Measurements from ENCODE around the gene DDHD1. TPM values are rescaled to one million over a fixed set of nuclear protein-coding genes. Genes with fewer than 3 reads are reported as not detected.

DDHD1 gene
- total RNA-seq, 1 donor from 2014 or later = 5.3 TPM

DNA sequence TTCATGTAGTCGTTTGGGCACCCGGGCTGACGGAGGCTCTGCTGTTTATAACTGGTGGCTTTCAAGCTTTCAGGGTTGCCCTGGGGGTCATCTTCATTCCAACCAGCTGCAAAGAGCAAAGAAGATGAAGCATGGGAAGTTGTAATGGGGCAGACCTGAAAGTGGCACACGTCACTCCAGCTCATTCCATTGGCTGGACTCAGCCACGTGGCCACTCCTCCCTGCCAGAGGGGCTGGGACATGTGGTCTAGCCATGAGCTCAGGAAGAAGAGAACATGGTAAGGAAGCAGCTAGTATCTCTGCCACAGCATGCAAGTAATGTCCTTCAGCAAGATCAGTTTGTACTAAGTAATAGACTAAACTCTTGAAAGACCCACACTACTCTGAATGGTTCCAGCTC is 150.5 kb downstream of the DDHD1 start:
- TF ChIP-seq, protein P1, sequence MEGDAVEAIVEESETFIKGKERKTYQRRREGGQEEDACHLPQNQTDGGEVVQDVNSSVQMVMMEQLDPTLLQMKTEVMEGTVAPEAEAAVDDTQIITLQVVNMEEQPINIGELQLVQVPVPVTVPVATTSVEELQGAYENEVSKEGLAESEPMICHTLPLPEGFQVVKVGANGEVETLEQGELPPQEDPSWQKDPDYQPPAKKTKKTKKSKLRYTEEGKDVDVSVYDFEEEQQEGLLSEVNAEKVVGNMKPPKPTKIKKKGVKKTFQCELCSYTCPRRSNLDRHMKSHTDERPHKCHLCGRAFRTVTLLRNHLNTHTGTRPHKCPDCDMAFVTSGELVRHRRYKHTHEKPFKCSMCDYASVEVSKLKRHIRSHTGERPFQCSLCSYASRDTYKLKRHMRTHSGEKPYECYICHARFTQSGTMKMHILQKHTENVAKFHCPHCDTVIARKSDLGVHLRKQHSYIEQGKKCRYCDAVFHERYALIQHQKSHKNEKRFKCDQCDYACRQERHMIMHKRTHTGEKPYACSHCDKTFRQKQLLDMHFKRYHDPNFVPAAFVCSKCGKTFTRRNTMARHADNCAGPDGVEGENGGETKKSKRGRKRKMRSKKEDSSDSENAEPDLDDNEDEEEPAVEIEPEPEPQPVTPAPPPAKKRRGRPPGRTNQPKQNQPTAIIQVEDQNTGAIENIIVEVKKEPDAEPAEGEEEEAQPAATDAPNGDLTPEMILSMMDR (IDR thresholded peaks at IDR 0.05; ENCODE audit: insufficient read depth, low read length, severe bottlenecking) = no peak
- H3K36me3 ChIP-seq (ENCODE audit: control insufficient read depth, insufficient read depth, low read length) = no peaks in the 10 kb centered on the region
- no peak overlapping the region for H3K4me3 ChIP-seq (ENCODE audit: low read depth, low read length)
- no peaks in the 10 kb centered on the region for H3K27me3 ChIP-seq (ENCODE audit: control insufficient read depth, insufficient read depth, low read length)
- FAIRE-seq = peak; percentile 92
- DNase-seq (ENCODE audit: low read depth) = no peak

GRCh38 chr14:53001787-53002378 is 151.2 kb downstream of the DDHD1 start:
- no peak overlapping the region for H3K4me3 ChIP-seq (ENCODE audit: low read depth, low read length)
- FAIRE-seq (no peak), DNase-seq (ENCODE audit: low read depth) (no peak)
- H3K27me3 ChIP-seq (ENCODE audit: control insufficient read depth, insufficient read depth, low read length) = no peaks in the 10 kb centered on the region
- no peaks in the 10 kb centered on the region for H3K36me3 ChIP-seq (ENCODE audit: control insufficient read depth, insufficient read depth, low read length)
- TF ChIP-seq, protein P1 (IDR thresholded peaks at IDR 0.05; ENCODE audit: insufficient read depth, low read length, severe bottlenecking) = no peak

GRCh38 chr14:52998376-52999015 is 154.6 kb downstream of the DDHD1 start:
- TF ChIP-seq, protein P1 (IDR thresholded peaks at IDR 0.05; ENCODE audit: insufficient read depth, low read length, severe bottlenecking) = no peak
- no peaks in the 10 kb centered on the region for H3K27me3 ChIP-seq (ENCODE audit: control insufficient read depth, insufficient read depth, low read length)
- no peaks in the 10 kb centered on the region for H3K36me3 ChIP-seq (ENCODE audit: control insufficient read depth, insufficient read depth, low read length)
- DNase-seq (ENCODE audit: low read depth) = no peak
- H3K4me3 ChIP-seq (ENCODE audit: low read depth, low read length) = no peak overlapping the region
- no peak for FAIRE-seq

GRCh38 chr14:52996493-52996892 is 156.6 kb downstream of the DDHD1 start:
- H3K27me3 ChIP-seq (ENCODE audit: control insufficient read depth, insufficient read depth, low read length) = no peaks in the 10 kb centered on the region
- DNase-seq (ENCODE audit: low read depth) (no peak), FAIRE-seq (no peak)
- TF ChIP-seq, protein P1 (IDR thresholded peaks at IDR 0.05; ENCODE audit: insufficient read depth, low read length, severe bottlenecking) = no peak
- no peak overlapping the region for H3K4me3 ChIP-seq (ENCODE audit: low read depth, low read length)
- H3K36me3 ChIP-seq (ENCODE audit: control insufficient read depth, insufficient read depth, low read length) = no peaks in the 10 kb centered on the region

DNA sequence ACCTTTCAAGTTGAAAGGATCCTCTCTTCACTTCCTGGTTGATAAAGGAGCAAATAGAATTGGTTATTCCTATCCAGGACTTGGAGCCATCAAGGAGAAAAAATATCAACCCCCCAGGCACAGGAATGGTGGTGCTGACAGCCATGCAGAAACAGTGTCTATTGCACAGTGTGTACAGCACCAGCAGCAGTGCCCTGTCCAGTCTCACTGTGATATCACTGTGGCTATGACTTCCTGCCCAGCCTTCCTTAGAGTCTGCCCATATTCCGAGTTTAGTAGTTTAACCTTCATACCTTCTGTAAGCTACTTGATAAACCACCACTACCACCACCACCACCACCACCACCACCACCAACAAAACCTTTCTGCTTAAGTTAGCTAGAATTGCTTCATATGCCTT is 157.1 kb downstream of the DDHD1 start:
- no peak for DNase-seq (ENCODE audit: low read depth)
- H3K36me3 ChIP-seq (ENCODE audit: control insufficient read depth, insufficient read depth, low read length) = no peaks in the 10 kb centered on the region
- no peak for FAIRE-seq
- TF ChIP-seq, protein P1 (IDR thresholded peaks at IDR 0.05; ENCODE audit: insufficient read depth, low read length, severe bottlenecking) = no peak
- no peaks in the 10 kb centered on the region for H3K27me3 ChIP-seq (ENCODE audit: control insufficient read depth, insufficient read depth, low read length)
- no peak overlapping the region for H3K4me3 ChIP-seq (ENCODE audit: low read depth, low read length)
